ENCODE results near the gene FASTKD3. TPM values are rescaled to one million over a fixed set of nuclear protein-coding genes. Genes with fewer than 3 reads are reported as not detected.

Gene FASTKD3
- total and polyA plus RNA-seq, 2 experiments from 2014 or later = 9.3 to 10.6 TPM

DNA sequence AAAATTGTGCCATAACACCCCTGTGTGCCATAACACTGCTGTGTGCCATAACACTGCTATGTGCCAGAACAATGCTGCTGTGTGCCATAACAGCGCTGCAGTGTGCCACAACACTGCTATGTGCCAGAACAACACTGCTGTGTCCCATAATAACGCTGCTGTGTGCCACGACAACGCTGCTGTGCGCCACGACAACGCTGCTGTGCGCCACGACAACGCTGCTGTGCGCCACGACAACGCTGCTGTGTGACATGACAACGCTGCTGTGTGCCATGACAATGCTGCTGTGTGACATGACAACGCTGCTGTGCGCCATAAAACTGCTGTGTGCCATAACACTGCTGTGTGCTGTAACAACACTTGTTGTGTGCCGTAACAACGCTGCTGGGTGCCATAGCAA, 43.8 kb downstream of the FASTKD3 start:
- no peak for DNase-seq
- no peaks in the 10 kb centered on the region for H4K20me1 ChIP-seq (ENCODE audit: insufficient read depth)
- H3K36me3 ChIP-seq (ENCODE audit: low read depth) = no peaks in the 10 kb centered on the region
- H3K4me1 ChIP-seq (ENCODE audit: insufficient read depth) = no peaks in the 10 kb centered on the region
- H2AFZ ChIP-seq = no peak overlapping the region
- no peaks in the 10 kb centered on the region for H3F3A ChIP-seq (ENCODE audit: insufficient read depth)
- TF ChIP-seq EZH2phosphoT487 (IDR thresholded peaks at IDR 0.05; ENCODE audit: insufficient read depth, low read depth) = no peak
- no peaks in the 10 kb centered on the region for H3K9me3 ChIP-seq (ENCODE audit: low read depth)
- peaks cover 3% of the 10 kb centered on the region; the same call in 1 of the 2 replicates for H3K27me3 ChIP-seq (replicated peaks; ENCODE audit: insufficient read depth)
- 76 to 77% methylated on average over 18 of the region's 18 CpGs for WGBS, 2 experiments (ENCODE audit: low coverage in 1 of 2, low lambda C conversion rate in 2 of 2, missing lambda C conversion rate in 2 of 2)
- no peak overlapping the region for H3K9ac ChIP-seq
- no peaks in the 10 kb centered on the region for H3K79me2 ChIP-seq (ENCODE audit: insufficient read depth)
- in situ Hi-C loops (cut with MboI) = no loop called here
- no peak overlapping the region for H3K27ac ChIP-seq
- no peak overlapping the region for H3K4me2 ChIP-seq (ENCODE audit: unreplicated experiment)
- H3K9me2 ChIP-seq (ENCODE audit: insufficient read depth) = no peaks in the 10 kb centered on the region
- no peak overlapping the region for H3K4me3 ChIP-seq

DNA sequence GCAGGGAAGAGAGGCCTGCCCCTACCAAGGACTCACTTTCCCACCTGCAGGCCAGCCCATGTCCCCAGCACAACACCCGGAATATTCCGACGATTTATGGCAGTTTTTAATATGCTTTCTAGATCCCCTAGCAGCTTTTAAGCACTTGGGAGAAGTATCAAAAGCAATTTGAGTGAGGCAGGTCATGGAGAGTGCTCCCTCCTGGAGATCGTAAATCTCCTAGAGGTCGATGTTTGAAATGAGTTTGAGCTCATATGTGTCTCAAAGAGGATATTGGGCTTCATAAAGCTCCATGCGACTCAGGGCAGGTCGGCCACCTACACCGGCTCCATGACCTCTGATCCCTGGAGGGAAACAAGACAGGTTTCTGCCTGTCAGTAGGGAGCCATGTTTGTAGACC, 45.2 kb downstream of the FASTKD3 start:
- no peaks in the 10 kb centered on the region for H3K4me1 ChIP-seq (ENCODE audit: insufficient read depth)
- no peak overlapping the region for H2AFZ ChIP-seq
- H3K27ac ChIP-seq = no peak overlapping the region
- WGBS, 2 experiments (ENCODE audit: low coverage in 1 of 2, low lambda C conversion rate in 2 of 2, missing lambda C conversion rate in 2 of 2) = 49% methylated on average over 8 of the region's 8 CpGs
- H3K27me3 ChIP-seq (replicated peaks; ENCODE audit: insufficient read depth) = peaks cover 3% of the 10 kb centered on the region; the same call in 1 of the 2 replicates
- no peak for DNase-seq
- H4K20me1 ChIP-seq (ENCODE audit: insufficient read depth) = no peaks in the 10 kb centered on the region
- H3F3A ChIP-seq (ENCODE audit: insufficient read depth) = no peaks in the 10 kb centered on the region
- H3K4me2 ChIP-seq (ENCODE audit: unreplicated experiment) = no peak overlapping the region
- H3K79me2 ChIP-seq (ENCODE audit: insufficient read depth) = no peaks in the 10 kb centered on the region
- TF ChIP-seq EZH2 (IDR thresholded peaks at IDR 0.05; ENCODE audit: insufficient read depth, poor library complexity, severe bottlenecking) (no peak), EZH2phosphoT487 (IDR thresholded peaks at IDR 0.05; ENCODE audit: insufficient read depth, low read depth) (no peak)
- no peaks in the 10 kb centered on the region for H3K9me2 ChIP-seq (ENCODE audit: insufficient read depth)
- in situ Hi-C loops (cut with MboI) = no loop called here
- H3K9ac ChIP-seq = no peak overlapping the region
- H3K9me3 ChIP-seq (ENCODE audit: low read depth) = no peaks in the 10 kb centered on the region
- no peak overlapping the region for H3K4me3 ChIP-seq
- H3K36me3 ChIP-seq (ENCODE audit: low read depth) = no peaks in the 10 kb centered on the region

DNA sequence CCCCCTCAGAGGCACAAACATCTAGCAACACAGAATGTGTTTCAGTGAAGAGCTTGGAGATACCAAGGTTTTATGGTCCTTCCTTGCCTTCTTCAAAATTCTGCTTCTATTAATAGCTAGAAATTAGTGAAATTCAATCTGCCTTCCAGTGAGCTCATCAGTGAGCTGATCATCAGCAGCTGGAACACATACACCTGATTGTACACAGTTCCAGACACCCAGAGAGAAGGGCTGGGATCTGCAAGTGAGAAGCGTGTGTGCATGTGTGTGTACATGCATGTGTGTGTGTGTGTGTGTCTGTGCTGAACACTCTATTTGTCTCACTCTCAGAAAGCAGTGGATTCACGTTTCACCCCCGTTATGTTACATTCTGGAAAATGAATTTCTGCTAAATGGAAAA, 46.4 kb downstream of the FASTKD3 start:
- TF ChIP-seq EZH2 (IDR thresholded peaks at IDR 0.05; ENCODE audit: insufficient read depth, poor library complexity, severe bottlenecking) (no peak), EZH2phosphoT487 (IDR thresholded peaks at IDR 0.05; ENCODE audit: insufficient read depth, low read depth) (no peak)
- Histone ChIP-seq H3K27me3 (replicated peaks; ENCODE audit: insufficient read depth) (peaks cover 3% of the 10 kb centered on the region; the same call in 1 of the 2 replicates), H3K9me3 (ENCODE audit: low read depth) (no peaks in the 10 kb centered on the region), H3K27ac (no peak overlapping the region), H3F3A (ENCODE audit: insufficient read depth) (no peaks in the 10 kb centered on the region), H3K4me1 (ENCODE audit: insufficient read depth) (no peaks in the 10 kb centered on the region), H3K79me2 (ENCODE audit: insufficient read depth) (no peaks in the 10 kb centered on the region), H3K9me2 (ENCODE audit: insufficient read depth) (no peaks in the 10 kb centered on the region), H3K4me2 (ENCODE audit: unreplicated experiment) (no peak overlapping the region), H2AFZ (no peak overlapping the region), H3K4me3 (no peak overlapping the region), H3K36me3 (ENCODE audit: low read depth) (no peaks in the 10 kb centered on the region), H4K20me1 (ENCODE audit: insufficient read depth) (no peaks in the 10 kb centered on the region), H3K9ac (no peak overlapping the region)
- in situ Hi-C loops (cut with MboI) = no loop called here
- WGBS, 2 experiments (ENCODE audit: low coverage in 1 of 2, low lambda C conversion rate in 2 of 2, missing lambda C conversion rate in 2 of 2) = 32 to 33% methylated on average over 3 of the region's 3 CpGs
- no peak for DNase-seq

DNA sequence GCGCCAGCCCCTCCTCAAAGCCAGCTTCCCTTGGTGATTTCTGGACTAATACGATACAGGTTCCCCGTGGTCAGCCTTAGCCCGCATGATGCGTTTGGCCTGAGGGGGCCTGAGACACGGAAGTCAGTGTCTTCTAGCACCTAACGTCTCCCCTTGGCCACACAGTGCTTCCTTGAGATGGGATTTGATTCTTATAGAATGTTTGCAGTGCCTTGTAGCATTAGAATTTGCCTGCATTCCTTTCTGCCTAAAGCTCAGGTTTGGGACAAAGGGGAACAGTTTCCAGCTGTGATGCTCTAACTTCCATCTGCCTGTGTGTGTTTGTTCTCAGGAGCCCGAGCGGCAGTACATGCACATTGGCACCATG, 52.3 kb downstream of the FASTKD3 start:
- Histone ChIP-seq H3K36me3 (ENCODE audit: low read depth) (no peaks in the 10 kb centered on the region), H3K27ac (no peak overlapping the region), H3K4me3 (no peak overlapping the region), H3F3A (ENCODE audit: insufficient read depth) (no peaks in the 10 kb centered on the region), H2AFZ (peak overlapping the region; percentile 63; the same call in 1 of the 2 replicates), H3K9me2 (ENCODE audit: insufficient read depth) (no peaks in the 10 kb centered on the region), H3K4me2 (ENCODE audit: unreplicated experiment) (no peak overlapping the region), H3K27me3 (replicated peaks; ENCODE audit: insufficient read depth) (0 out of 2 replicates have a peak, but pooled peaks cover 3% of the 10 kb centered on the region), H3K9ac (no peak overlapping the region), H3K9me3 (ENCODE audit: low read depth) (no peaks in the 10 kb centered on the region), H3K79me2 (ENCODE audit: insufficient read depth) (no peaks in the 10 kb centered on the region), H3K4me1 (ENCODE audit: insufficient read depth) (no peaks in the 10 kb centered on the region), H4K20me1 (ENCODE audit: insufficient read depth) (no peaks in the 10 kb centered on the region)
- in situ Hi-C loops (cut with MboI) = no loop called here
- no peak for DNase-seq
- TF ChIP-seq EZH2 (IDR thresholded peaks at IDR 0.05; ENCODE audit: insufficient read depth, poor library complexity, severe bottlenecking) = no peak
- no peak for TF ChIP-seq EZH2phosphoT487 (IDR thresholded peaks at IDR 0.05; ENCODE audit: insufficient read depth, low read depth)
- 34 to 41% methylated on average over 9 of the region's 9 CpGs for WGBS, 2 experiments (ENCODE audit: low coverage in 1 of 2, low lambda C conversion rate in 2 of 2, missing lambda C conversion rate in 2 of 2)

Measured in GM23248 (cell line).